ENCODE results near the gene PPP1R3G.

- TF ChIP-seq RFX1 (IDR thresholded peaks at IDR 0.05), result no peak
- TF ChIP-seq ZBTB21 (CRISPR knock-in tag; IDR thresholded peaks at IDR 0.05), result no peak
These were observed 30.0 kb upstream of the PPP1R3G start for GRCh38 chr6:5055118-5055517.
